ENCODE results near the gene MRPL10.

Gene MRPL10

GRCh38 chr17:47870056-47870455, 38.7 kb upstream of the MRPL10 start (continued):
- no peak for TF ChIP-seq PATZ1 (CRISPR knock-in tag; IDR thresholded peaks at IDR 0.05; ENCODE audit: borderline replicate concordance)
- no peak for TF ChIP-seq TOX (CRISPR knock-in tag; IDR thresholded peaks at IDR 0.05; ENCODE audit: borderline replicate concordance)
- no peak for TF ChIP-seq ZFP3 (CRISPR knock-in tag; IDR thresholded peaks at IDR 0.05)
- no peak for TF ChIP-seq CREB5 (CRISPR knock-in tag; IDR thresholded peaks at IDR 0.05; ENCODE audit: low read depth)
- TF ChIP-seq SNAI2 (CRISPR knock-in tag; IDR thresholded peaks at IDR 0.05): no peak
- TF ChIP-seq OSR1 (CRISPR knock-in tag; IDR thresholded peaks at IDR 0.05): no peak

- ATAC-seq: no peak
- no peak for TF ChIP-seq ESRRG (CRISPR knock-in tag; IDR thresholded peaks at IDR 0.05)
- TF ChIP-seq CREB5 (CRISPR knock-in tag; IDR thresholded peaks at IDR 0.05; ENCODE audit: low read depth): no peak
- no peak for TF ChIP-seq ZFP30 (CRISPR knock-in tag; IDR thresholded peaks at IDR 0.05)
- TF ChIP-seq PATZ1 (CRISPR knock-in tag; IDR thresholded peaks at IDR 0.05; ENCODE audit: borderline replicate concordance): no peak
- no peak for TF ChIP-seq ZFP3 (CRISPR knock-in tag; IDR thresholded peaks at IDR 0.05)
- no peak for TF ChIP-seq ZC3H10 (CRISPR knock-in tag; IDR thresholded peaks at IDR 0.05)
- no peak for TF ChIP-seq TOX (CRISPR knock-in tag; IDR thresholded peaks at IDR 0.05; ENCODE audit: borderline replicate concordance)
- TF ChIP-seq BACH2 (CRISPR knock-in tag; IDR thresholded peaks at IDR 0.05; ENCODE audit: borderline replicate concordance): no peak
- no peak for TF ChIP-seq CSRNP3 (CRISPR knock-in tag; IDR thresholded peaks at IDR 0.05)
Observed at GRCh38 chr17:47869114-47869513, 37.8 kb upstream of the MRPL10 start.

- no peak for TF ChIP-seq ZFP3 (CRISPR knock-in tag; IDR thresholded peaks at IDR 0.05)
- no peak for TF ChIP-seq TCF4 (CRISPR knock-in tag; IDR thresholded peaks at IDR 0.05; ENCODE audit: borderline replicate concordance)
- no peak for TF ChIP-seq ZNF565 (CRISPR knock-in tag; conservative IDR thresholded peaks at IDR 0.05; ENCODE audit: low read depth)
- TF ChIP-seq BACH2 (CRISPR knock-in tag; IDR thresholded peaks at IDR 0.05; ENCODE audit: borderline replicate concordance): no peak
- TF ChIP-seq CSDC2 (CRISPR knock-in tag; IDR thresholded peaks at IDR 0.05): no peak
- no peak for TF ChIP-seq PATZ1 (CRISPR knock-in tag; IDR thresholded peaks at IDR 0.05; ENCODE audit: borderline replicate concordance)
- no peak for TF ChIP-seq ZFP30 (CRISPR knock-in tag; IDR thresholded peaks at IDR 0.05)
- TF ChIP-seq ESRRG (CRISPR knock-in tag; IDR thresholded peaks at IDR 0.05): no peak
- no peak for TF ChIP-seq TOX (CRISPR knock-in tag; IDR thresholded peaks at IDR 0.05; ENCODE audit: borderline replicate concordance)
- no peak for TF ChIP-seq PPARA (CRISPR knock-in tag; IDR thresholded peaks at IDR 0.05; ENCODE audit: borderline replicate concordance)
- no peak for TF ChIP-seq POU6F1 (CRISPR knock-in tag; IDR thresholded peaks at IDR 0.05; ENCODE audit: borderline replicate concordance, low read depth)
- TF ChIP-seq OSR1 (CRISPR knock-in tag; IDR thresholded peaks at IDR 0.05): no peak
- no peak for TF ChIP-seq CREB5 (CRISPR knock-in tag; IDR thresholded peaks at IDR 0.05; ENCODE audit: low read depth)
- TF ChIP-seq CSRNP3 (CRISPR knock-in tag; IDR thresholded peaks at IDR 0.05): no peak
- no peak for TF ChIP-seq RARB (CRISPR knock-in tag; IDR thresholded peaks at IDR 0.05)
- no peak for TF ChIP-seq ISL1 (CRISPR knock-in tag; IDR thresholded peaks at IDR 0.05)
- ATAC-seq: no peak
Observed at GRCh38 chr17:47867813-47868533, 36.6 kb upstream of the MRPL10 start.
